GM18867 (cell line): ENCODE measurements around the gene GIPC2.
A peak's percentile ranks its signal among the peaks of the same experiment; 100 is the strongest.
"Not testable (repeated sequence)": the region's sequence is repeated elsewhere in the genome, so short reads cannot be mapped to it uniquely, and the experiment has no call there.

Experiments
- ATAC-seq: cut with Tn5 transposase; IDR thresholded peaks from one replicate; pipeline ENCODE4 v1.9.1; 2021; ENCODE audit warnings: mild to moderate bottlenecking, moderate library complexity; ENCODE audit not compliant: unreplicated experiment

Gene GIPC2

GRCh38 chr1:78061825-78062523, 16.2 kb downstream of the GIPC2 start:
- no peak for ATAC-seq

DNA sequence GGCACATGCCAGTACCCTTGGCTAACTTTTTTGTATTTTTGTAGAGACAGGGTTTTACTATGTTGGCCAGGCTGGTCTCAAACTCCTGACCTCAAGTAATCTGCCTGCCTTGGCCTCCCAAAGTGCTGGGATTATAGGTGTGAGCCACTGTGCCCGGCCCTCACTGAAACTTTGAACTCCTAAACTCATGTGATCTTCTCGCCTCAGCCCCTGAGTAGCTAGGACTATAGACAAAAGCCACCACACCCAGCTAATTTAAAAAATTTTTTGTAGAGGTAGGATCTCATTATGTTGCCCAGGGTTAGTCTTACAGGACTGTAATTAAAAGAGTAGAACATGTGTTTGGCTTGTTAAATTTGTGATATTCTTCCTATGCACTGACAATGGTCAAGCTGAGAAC, 19.1 kb downstream of the GIPC2 start:
- not testable (repeated sequence) for ATAC-seq

- no peak for ATAC-seq
Measured at GRCh38 chr1:78068681-78069283, 23.0 kb downstream of the GIPC2 start.

DNA sequence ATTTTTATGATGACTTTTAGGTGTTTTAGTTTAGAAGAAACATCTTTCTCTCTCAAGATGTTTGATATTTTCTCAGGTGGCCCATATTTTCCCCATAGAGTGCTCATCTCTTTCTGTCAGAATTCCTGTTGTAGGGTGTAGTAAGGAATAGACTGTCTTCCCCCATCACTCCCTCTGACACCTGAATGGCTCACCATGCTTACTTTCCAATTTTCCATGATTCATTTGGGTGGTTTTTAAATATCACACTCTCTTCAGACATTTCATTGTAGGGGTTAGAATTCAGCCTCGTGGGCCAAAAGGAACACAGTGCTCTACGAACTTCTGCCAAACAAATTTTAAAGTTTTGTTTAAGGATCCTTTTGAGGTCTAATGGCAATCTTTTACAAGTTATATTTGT, 24.0 kb downstream of the GIPC2 start:
- ATAC-seq: no peak

DNA sequence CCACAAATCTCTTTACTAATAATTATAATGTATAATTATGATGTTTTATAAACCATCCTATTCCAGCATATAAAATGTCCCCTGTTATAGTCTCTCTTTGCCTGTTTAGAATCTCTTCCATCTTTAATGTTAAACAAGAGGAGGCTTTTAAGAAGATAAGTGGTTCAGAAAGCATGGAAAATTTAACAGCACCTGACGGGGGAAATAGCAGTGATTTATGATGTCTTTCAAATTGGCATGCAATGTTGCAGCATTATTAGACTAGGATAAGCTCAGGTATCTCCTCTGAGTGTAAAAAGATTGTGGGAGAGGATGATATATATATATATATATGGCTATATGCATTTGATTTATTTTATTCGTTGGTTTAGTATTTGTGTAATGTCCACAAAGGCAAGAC, 24.4 kb downstream of the GIPC2 start:
- ATAC-seq: no peak

DNA sequence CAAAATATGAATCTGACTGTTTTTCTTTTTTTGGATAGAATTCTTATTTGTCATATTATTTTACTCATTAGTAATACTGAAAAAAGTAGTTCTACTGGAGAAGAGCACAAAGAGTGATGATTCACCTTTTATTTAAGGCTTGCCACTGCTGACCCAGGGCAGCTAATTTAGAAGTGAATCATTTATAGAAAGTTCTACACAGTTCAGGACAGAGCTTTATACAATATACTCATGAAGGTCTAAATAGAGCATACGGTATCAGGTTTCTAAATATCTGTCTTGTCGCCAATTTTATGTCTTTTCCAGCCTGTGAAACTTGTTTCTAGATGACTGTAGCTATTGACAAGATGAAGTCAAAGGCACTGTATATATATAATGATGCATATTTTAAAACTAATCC, 25.0 kb downstream of the GIPC2 start:
- ATAC-seq: peak; percentile 83

DNA sequence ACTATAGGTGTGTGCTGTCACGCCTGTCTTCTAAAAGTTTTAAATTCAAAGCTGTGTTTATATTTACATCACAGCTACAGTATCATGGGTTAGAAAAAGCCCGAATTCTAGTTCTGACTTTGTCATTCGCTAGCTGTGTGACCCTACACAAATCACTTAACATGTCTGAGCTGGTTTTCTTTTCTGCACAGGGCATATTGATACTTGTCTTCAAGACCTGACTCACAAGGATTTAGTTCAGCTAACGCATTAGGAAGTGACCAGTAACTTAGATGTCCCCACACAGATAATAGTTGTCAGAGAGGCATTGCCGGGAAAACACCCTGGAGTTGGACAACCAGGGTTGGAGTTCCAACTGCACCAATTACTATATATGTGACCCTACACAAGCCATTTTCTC, 25.9 kb downstream of the GIPC2 start:
- ATAC-seq: no peak

- ATAC-seq: no peak
Measured at GRCh38 chr1:78072216-78072615, 26.4 kb downstream of the GIPC2 start.

DNA sequence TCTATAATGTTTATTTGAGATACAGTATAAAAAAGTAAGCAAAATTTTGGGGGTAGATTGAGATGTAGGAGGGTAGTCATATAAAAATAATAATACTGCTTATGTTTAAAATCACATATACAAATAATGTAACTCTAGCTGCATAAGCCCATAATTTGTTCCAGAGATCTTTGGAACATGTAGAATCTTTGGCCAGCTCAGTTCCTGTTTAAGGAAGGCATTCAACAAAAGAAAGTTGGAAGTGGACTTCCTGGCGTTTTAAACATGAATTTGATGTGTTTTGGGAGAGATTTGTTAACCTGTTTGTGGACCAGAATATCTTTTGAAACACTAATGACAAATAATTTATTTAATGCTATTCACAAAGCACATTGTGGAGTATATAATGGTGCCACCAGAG, 27.7 kb downstream of the GIPC2 start:
- ATAC-seq: no peak

GRCh38 chr1:78075621-78076020, 29.9 kb downstream of the GIPC2 start:
- no peak for ATAC-seq

DNA sequence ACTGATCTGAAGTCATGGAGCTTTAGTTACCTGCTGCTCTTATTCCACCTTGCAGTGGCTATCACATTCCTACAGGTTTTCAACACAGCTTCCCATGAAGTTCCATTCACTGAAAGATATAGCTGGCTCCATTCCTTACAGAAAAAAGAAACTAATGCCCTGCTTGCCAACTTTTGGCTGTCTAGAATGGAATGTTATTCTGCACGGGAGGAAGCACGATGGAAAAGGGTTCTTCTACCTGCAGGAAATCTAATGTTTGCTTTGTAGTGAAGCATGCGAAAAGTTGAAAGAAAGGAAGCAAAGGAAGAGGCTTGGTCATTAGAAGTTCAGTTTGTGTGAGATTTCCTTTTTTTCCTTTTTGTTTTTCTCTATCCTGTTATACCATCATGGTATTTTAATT, 32.6 kb downstream of the GIPC2 start:
- ATAC-seq: no peak

DNA sequence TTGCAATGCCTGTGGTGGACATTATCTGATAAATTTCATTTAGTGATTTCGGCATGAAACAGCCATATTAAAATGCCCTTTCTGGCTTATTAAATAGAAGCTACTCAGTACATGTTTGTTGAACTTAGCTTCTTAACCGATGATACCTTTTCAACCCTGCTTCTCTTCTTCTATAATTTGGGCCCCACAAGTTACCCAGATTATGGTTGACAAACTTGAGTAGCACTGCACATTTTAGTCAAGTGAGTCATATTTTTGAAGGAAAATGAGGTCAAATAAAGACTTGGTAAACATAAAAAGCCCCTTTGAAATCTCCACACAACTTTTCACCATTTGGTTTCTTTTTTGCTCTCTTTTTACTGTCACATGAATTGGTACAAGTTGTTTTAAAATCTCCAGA, 33.8 kb downstream of the GIPC2 start:
- no peak for ATAC-seq

DNA sequence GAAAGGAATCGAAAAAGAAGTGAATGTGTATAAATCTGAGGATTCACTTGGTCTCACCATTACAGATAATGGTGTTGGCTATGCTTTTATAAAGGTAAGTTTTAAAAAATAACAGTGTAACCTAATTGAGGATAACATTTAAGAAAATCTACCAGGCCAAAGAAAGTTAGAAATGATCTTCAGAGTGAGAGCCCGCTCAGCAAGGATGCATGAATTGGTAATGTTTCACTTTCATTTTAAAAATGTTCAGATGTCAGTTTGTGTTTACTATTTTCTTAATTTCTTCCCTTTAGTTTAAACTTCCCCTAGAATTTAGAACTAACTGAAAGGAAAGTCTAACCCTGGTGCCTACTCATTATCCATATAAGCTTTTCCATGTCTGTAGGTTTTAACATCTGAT, 35.0 kb downstream of the GIPC2 start:
- ATAC-seq: peak; percentile 72

GRCh38 chr1:78081980-78082860, 36.5 kb downstream of the GIPC2 start:
- no peak for ATAC-seq

- ATAC-seq: not testable (repeated sequence)
Measured at GRCh38 chr1:78084639-78085038, 38.9 kb downstream of the GIPC2 start.

- ATAC-seq: no peak
Measured at GRCh38 chr1:78086697-78087096, 40.9 kb downstream of the GIPC2 start.

- peak; percentile 61 for ATAC-seq
Measured at GRCh38 chr1:78088015-78088414, 42.2 kb downstream of the GIPC2 start.

DNA sequence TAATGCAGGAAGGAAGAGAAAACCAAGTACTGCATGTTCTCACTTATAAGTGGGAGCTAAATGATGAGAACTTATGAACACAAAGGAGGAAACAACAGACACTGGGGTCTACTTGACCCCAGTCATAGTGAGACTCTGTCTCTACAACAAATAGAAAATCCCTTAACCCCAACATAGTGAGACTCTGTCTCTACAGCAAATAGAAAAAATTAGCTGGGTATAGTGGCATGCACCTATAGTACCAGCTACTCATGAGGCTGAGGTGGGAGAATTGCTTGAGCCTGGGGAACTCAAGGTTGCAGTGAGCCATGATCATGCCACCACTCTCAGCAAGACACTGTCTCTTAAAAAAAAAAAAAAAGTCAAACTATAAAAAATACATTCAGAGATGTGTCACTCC, 42.7 kb downstream of the GIPC2 start:
- no peak for ATAC-seq

DNA sequence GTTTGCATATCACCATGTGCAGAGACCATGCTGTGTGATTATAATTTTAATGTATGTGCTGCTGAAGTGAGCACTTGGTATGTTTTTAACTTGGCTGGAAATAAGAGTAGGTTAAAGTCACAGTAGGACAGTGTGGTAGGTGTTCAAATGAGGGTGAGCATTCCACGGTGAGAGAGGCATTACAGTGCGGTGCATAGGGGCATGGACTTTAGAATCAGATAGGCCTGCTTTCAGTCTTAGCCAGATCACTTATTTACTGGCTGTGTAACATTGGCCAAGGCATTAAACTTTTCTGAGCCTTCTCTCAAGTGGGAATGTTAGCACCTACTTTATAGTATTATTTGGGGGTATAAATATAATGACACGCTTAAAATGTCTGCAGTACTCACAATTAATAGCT, 43.2 kb downstream of the GIPC2 start:
- no peak for ATAC-seq

- ATAC-seq: no peak
Measured at GRCh38 chr1:78090472-78091133, 44.8 kb downstream of the GIPC2 start.

- ATAC-seq: no peak
Measured at GRCh38 chr1:78091215-78091813, 45.5 kb downstream of the GIPC2 start.
